Cardiac muscle cell (in vitro differentiated cells and primary cell): ENCODE results near the gene PDSS2. TPM values are rescaled to one million over a fixed set of nuclear protein-coding genes. Genes with fewer than 3 reads are reported as not detected.
"Not testable (repeated sequence)": the region's sequence is repeated elsewhere in the genome, so short reads cannot be mapped to it uniquely, and the experiment has no call there.

Experiments used
- DNase-seq, 2 donors: peaks; one replicate each; pipeline versions ENCODE4 v3.0.0 to v3.0.0-alpha.2; 2010 to 2017; ENCODE audit warnings: low read depth in 1 of 2, low spot score in 1 of 2
- H3K27ac ChIP-seq: fragments of 200-600 bp; sonication (generic); 2 replicates; pipeline ENCODE4 v1.5.1; 2016
- H3K27me3 ChIP-seq: fragments of 200-600 bp; sonication (generic); 2 replicates; pipeline ENCODE4 v1.6.0; 2016; ENCODE audit warnings: control low read depth
- H3K36me3 ChIP-seq: fragments of 200-600 bp; sonication (generic); 2 replicates; pipeline ENCODE4 v1.5.1; 2016; ENCODE audit warnings: control low read depth
- H3K4me1 ChIP-seq: fragments of 200-600 bp; sonication (generic); 2 replicates; pipeline ENCODE4 v1.8.1; 2017; ENCODE audit warnings: low read depth, mild to moderate bottlenecking, mixed run types
- H3K4me3 ChIP-seq: fragments of 200-600 bp; sonication (generic); 2 replicates; pipeline ENCODE4 v1.5.1; 2016; ENCODE audit warnings: mild to moderate bottlenecking
- H3K9me3 ChIP-seq: fragments of 200-600 bp; sonication (generic); 2 replicates; pipeline ENCODE4 v1.5.1; 2017; ENCODE audit warnings: low read depth, mild to moderate bottlenecking, control low read depth
- polyA plus RNA-seq: library from polyadenylated mRNA; unstranded; fragments of >200 nt; fragmentation: Nextera tagmentation; extraction: Ambion mirVana; gene quantifications from 2 replicates; pipeline ENCODE4 v1.2.1, GENCODE V29; 2016
- total RNA-seq: library from RNA; depleted of rRNA; stranded (reverse); fragments of >200 nt; gene quantifications from 2 replicates; pipeline ENCODE4 v1.2.3, GENCODE V29; 2016
- TF ChIP-seq, protein P1 (sequence below): IDR thresholded peaks from 2 replicates; pipeline ENCODE4 v1.5.1; 2012; ENCODE audit warnings: low read depth, mild to moderate bottlenecking, low read length

PDSS2 gene
- total and polyA plus RNA-seq, 2 experiments from 2014 or later, result 12.3 to 19.4 TPM

DNA sequence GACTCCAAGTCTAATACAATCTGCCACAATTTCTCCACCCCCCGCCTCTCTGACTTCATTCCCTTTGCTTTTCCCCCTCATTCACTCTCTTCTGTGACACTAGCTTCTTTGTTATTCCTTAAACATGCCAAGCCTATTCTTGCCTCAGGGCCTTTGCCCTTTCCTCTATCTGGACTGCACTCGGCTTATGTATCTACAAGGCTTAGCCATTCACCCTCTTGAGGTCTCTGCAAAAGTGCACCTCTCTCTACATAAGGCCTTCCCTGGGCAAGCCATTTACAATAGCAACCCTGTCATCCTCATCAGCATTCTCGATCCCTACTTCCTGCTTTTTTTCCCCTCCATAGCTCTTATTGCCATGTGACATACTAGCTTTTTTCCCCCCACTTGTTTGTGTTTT is 168.9 kb downstream of the PDSS2 start:
- no peaks in the 10 kb centered on the region for H3K36me3 ChIP-seq
- DNase-seq, result no peak
- H3K9me3 ChIP-seq, result no peaks in the 10 kb centered on the region
- TF ChIP-seq, protein P1, sequence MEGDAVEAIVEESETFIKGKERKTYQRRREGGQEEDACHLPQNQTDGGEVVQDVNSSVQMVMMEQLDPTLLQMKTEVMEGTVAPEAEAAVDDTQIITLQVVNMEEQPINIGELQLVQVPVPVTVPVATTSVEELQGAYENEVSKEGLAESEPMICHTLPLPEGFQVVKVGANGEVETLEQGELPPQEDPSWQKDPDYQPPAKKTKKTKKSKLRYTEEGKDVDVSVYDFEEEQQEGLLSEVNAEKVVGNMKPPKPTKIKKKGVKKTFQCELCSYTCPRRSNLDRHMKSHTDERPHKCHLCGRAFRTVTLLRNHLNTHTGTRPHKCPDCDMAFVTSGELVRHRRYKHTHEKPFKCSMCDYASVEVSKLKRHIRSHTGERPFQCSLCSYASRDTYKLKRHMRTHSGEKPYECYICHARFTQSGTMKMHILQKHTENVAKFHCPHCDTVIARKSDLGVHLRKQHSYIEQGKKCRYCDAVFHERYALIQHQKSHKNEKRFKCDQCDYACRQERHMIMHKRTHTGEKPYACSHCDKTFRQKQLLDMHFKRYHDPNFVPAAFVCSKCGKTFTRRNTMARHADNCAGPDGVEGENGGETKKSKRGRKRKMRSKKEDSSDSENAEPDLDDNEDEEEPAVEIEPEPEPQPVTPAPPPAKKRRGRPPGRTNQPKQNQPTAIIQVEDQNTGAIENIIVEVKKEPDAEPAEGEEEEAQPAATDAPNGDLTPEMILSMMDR, result no peak
- H3K27me3 ChIP-seq, result no peaks in the 10 kb centered on the region
- peak overlapping the region; percentile 88 for H3K27ac ChIP-seq
- peaks cover 45% of the 10 kb centered on the region for H3K4me1 ChIP-seq
- no peak overlapping the region for H3K4me3 ChIP-seq

DNA sequence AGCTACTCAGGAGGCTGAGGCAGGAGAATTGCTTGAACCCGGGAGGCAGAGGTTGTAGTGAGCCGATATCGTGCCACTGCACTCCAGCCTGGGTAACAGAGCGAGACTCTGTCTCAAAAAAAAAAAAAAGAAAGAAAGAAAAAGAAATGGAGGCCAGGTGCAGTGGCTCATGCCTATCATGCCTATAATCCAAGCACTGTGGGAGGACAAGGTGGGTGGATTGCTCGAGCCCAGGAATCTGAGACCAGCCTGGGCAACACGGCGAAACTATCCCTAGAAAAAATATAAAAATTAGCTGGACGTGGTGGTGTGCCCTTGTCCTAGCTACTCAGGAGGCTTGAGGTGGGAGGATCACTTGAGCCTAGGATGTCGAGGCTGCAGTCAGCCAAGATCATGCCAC is 170.1 kb downstream of the PDSS2 start:
- Histone ChIP-seq H3K4me1 (peaks cover 43% of the 10 kb centered on the region), H3K27ac (peak overlapping the region; percentile 88)
- H3K9me3 ChIP-seq, H3K4me3 ChIP-seq, DNase-seq, H3K27me3 ChIP-seq, H3K36me3 ChIP-seq: not testable (repeated sequence)

DNA sequence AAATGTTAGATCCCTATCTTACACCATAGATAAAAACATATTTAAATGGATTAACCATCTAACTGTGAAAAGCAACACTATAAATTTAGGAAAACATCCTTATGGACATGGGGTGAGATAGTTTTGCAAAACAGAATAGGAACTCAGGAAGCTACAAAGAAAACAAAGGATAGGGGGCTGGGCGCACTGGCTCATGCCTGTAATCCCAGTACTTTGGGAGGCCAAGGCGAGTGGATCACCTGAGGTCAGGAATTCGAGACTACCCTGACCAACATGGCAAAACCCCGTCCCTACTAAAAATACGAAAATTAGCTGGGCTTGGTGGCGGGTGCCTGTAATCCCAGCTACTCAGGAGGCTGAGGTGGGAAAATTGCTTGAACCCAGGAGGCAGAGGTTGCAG is 173.7 kb downstream of the PDSS2 start:
- DNase-seq, H3K4me3 ChIP-seq, H3K36me3 ChIP-seq, H3K9me3 ChIP-seq, H3K27ac ChIP-seq, H3K27me3 ChIP-seq: not testable (repeated sequence)
- H3K4me1 ChIP-seq, result peaks cover 19% of the 10 kb centered on the region

DNA sequence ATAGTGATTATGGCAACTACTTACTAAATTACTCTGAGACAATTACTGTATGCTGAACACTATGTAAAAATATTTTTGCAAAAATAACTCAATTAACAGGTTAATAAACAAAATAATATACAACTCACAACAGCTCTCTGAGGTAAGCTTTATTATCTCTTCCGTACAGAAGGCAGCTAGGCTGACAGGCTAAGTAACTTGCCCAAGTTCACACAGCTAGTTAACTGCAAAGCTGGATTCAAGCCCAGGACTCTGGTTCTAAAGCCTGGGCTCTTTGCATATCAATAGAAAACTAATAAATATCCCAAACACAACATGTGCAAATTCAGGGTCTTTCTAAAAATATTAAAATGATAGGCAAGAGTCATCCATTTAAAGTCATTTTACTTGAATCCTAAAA is 174.6 kb downstream of the PDSS2 start:
- Histone ChIP-seq H3K27me3 (no peaks in the 10 kb centered on the region), H3K27ac (no peak overlapping the region), H3K4me1 (peaks cover 11% of the 10 kb centered on the region), H3K9me3 (no peaks in the 10 kb centered on the region), H3K36me3 (no peaks in the 10 kb centered on the region), H3K4me3 (no peak overlapping the region)
- TF ChIP-seq, protein P1, result no peak
- no peak for DNase-seq

DNA sequence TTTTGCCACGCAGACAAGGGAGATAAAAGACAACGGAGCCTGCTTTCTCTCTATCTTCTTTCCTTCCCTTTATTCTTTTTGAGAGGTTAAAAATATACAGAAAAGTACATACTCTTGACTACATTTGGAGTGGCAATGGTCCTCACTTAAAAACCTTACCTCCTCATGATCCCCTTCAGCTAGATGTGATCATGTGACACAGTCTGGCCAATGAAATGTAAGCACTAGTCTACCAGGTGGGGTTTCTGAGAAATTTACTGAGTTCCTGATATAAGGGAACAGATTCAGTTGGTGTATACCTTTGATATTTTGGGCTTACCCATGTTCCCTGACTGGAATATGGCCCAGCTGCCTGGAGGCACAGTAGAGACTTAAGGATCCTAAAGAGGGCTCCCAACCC is 178.6 kb downstream of the PDSS2 start:
- Histone ChIP-seq H3K4me1 (peaks cover 17% of the 10 kb centered on the region), H3K9me3 (no peaks in the 10 kb centered on the region), H3K4me3 (no peak overlapping the region), H3K36me3 (no peaks in the 10 kb centered on the region), H3K27ac (peak overlapping the region; percentile 43), H3K27me3 (no peaks in the 10 kb centered on the region)
- TF ChIP-seq, protein P1, result no peak
- DNase-seq, result no peak

GRCh38 chr6:107280001-107280400 is 179.4 kb downstream of the PDSS2 start:
- not testable (repeated sequence) for H3K27ac ChIP-seq, H3K9me3 ChIP-seq, DNase-seq, H3K4me3 ChIP-seq, H3K36me3 ChIP-seq, H3K27me3 ChIP-seq
- peaks cover 22% of the 10 kb centered on the region for H3K4me1 ChIP-seq

DNA sequence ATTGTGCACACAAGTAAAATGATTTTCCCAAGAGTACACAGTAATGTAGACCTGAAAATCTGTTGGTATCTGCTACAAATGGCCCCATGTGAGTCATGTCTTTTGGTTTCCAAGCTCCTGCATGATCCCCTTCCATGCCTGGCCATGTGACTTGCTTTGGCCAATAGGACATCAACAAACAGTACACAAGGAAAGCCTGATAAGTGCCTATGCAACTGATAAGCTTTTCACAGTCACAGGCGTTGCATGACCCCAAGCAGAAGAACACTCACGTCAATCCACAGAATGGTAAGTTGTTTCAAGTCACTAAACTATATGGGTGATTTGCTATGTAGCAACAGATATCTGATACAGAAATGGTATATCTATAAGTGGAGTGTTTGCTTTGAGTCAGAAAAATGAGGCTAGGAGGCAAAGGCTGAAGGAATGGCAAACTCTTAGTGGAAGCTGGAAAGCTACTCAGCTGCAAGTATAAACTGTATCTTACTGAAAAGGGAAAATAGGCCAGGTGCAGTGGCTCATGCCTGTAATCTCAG is 184.0 kb downstream of the PDSS2 start:
- Histone ChIP-seq H3K4me1 (peaks cover 31% of the 10 kb centered on the region), H3K36me3 (no peaks in the 10 kb centered on the region), H3K27ac (peak overlapping the region; percentile 88), H3K4me3 (no peak overlapping the region), H3K27me3 (no peaks in the 10 kb centered on the region), H3K9me3 (no peaks in the 10 kb centered on the region)
- TF ChIP-seq, protein P1, result no peak
- peak; percentile 12 to 74 for DNase-seq
